Activated CD4-positive, alpha-beta T cell treated with anti-CD3 and anti-CD28 coated beads, Interleukin-10, Interleukin-2, amounts not matched to agents 100 ng/mL and 50 ng/mL, durations not matched to agents 16 hours and 8 hours (primary cell): Measurements from ENCODE around the gene EIF5AL1.
A peak's percentile ranks its signal among the peaks of the same experiment; 100 is the strongest.
"Not testable (repeated sequence)": the region's sequence is repeated elsewhere in the genome, so short reads cannot be mapped to it uniquely, and the experiment has no call there.

Source experiments
- DNase-seq: peaks from one replicate; pipeline ENCODE4 v3.0.0-alpha.2; 2020

The EIF5AL1 gene

DNA sequence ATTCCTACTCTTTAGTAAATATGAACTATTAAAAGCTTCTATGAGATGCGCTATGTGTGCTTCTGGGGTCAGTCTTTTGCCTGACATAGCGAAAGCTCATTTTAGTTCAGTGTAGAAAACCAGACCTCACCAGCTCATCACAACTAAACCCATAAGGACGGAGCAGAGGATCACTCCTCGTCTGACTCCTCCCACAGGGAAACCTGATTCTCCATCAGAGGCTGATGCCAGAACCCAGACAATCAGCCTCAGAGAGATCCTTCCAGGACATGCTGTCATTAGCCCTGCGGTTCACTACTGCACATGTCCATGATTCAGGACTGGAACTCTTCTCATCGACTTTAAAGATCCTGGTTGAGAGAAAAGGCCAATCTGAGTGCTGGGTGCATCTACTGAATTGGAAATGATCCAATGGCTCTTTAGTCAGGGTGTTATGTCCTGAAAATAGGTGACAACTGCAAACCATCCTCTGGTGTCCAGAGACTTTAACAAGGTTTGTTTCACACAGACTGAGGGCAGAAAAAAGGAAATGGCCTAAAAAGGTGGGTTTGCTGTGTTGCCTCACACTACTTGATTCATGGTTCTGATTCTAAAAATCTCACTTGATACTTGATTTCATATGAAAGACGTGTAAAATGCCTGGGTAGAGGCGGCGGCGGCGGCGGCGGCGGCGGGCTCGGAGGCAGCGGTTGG, at the start of gene EIF5AL1:
Gene EIF5AL1 (plus strand): TSS at position 643 of the 693 bp plus-strand sequence. CDS start 117 bp downstream, outside the sequence.
- not testable (repeated sequence) for DNase-seq

- no peak for DNase-seq
Measured at GRCh38 chr10:79463578-79464496, 48.5 kb upstream of the EIF5AL1 start.

GRCh38 chr10:79465341-79465740, 47.0 kb upstream of the EIF5AL1 start:
- DNase-seq: no peak

DNA sequence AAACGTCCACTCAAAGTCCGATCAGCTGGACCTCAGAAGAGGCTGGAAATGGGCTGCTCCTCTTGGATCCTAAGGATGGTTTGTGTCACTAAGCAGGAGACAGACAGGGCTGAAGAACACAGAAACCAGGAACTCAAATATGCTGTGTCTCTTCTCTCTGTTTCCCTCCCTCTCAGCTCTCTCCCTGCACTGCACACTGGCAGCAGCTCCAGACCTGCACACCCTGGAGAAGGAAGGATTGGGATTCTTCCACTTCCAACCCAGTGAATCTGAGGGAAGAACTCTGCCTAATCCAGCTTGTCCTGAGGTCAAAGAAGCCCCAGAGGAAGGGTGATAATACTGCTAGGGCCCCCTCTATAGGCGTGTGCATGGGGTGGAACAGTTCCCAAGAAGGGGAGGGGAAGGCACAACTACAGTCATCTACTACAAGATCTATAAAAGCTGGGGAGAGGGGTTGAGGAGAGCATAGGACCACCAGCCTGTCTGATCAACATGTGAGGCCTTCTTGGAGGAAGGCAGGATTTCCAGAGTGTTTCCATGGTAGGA, 44.2 kb upstream of the EIF5AL1 start:
- no peak for DNase-seq

DNA sequence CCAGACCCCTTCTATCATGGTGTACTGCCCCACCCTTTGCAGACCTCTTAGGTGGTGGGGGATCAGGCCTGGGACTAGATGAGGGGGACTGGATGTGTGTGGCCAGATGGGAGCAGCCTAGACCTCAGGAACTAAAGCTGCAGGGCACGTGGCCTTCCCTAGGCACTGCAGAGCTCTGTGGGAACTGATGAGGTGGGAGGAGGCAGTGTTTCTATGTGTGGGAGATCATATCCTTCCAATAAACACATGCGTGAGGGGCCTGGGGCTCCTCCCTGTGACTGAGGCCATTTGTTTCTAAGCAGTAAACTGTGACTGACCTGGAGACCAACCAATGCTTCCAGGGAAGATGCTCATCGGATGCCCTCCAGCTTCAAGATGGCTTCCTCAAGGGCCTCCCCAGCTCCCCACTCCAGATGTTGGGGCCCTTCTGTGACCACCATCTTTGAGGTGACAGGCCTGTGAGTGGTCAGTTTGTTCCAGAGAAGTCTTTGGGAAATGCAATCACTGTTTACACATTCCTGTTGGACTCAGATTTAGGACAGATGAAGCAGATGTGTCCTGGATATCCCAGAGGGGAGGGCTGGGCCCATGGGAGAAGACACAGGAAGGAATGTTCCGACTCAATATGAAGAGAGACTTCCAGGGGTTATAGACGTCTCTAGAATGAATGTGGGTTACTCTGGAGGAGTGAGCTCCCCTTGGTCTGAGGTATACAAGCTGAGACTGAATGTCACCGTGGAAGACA, 43.3 kb upstream of the EIF5AL1 start:
- no peak for DNase-seq

GRCh38 chr10:79470096-79470495, 42.2 kb upstream of the EIF5AL1 start:
- no peak for DNase-seq

DNA sequence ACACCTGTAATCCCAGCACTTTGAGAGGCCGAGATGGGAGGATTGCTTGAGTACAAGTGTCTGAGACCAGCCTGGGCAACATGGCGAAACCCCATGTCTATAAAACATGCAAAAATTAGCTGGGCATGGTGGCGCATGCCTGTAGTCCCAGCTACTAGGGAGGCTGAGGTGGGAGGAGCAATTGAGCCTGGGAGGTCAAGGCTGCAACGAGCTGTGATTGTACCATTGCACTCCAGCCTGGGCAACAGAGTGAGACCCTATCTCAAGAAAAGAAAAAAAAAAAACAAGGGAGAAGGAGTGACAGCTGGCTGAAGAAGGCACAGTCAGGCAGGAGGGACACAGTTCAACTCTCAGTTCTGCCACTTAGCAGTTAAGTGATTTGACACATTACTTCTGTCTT, 40.6 kb upstream of the EIF5AL1 start:
- no peak for DNase-seq

DNA sequence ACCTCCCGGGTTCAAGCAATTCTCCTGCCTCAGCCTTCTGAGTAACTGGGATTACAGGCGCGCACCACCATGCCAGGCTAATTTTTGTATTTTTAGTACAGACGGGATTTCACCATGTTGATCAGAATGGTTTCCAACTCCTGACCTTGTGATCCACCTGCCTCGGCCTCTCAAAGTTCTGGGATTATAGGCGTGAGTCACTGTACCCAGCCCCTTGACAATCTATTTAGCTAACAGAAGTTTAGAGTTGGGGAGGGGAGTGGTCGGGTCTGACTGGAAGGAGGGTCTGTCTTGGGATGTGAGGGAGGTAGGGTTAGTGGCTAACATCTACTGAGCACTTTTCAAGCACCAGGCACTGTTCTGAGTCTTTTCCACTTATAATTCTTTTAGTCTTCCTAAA, 39.9 kb upstream of the EIF5AL1 start:
- DNase-seq: no peak

GRCh38 chr10:79472951-79473350, 39.4 kb upstream of the EIF5AL1 start:
- no peak for DNase-seq

DNA sequence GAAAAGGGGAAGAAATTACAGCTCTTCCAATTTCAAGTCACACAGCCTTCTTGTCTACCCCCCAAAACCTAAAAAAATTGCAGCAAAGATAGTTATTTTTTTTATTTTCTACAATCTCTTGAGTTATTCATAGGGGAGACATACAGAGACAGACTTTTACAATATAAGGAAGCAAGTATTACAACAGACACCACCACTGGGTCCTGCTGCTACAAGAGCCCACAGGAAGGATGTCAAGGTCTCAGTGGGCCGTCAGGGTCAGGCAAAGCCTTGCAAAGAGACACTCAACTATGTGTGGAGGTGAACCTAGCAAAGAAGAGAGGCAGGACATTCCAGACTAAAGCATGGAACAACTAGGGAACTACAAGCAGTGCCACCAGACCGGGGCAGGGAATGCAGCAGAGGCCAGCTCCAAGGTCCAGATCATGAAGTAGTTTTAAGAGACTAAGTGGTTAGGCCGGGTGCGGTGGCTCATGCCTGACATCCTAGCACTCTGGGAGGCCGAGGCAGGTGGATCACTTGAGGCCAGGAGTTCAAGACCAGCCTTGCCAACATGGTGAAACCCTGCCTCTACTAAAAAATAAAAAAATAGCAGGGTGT, 38.7 kb upstream of the EIF5AL1 start:
- no peak for DNase-seq

DNA sequence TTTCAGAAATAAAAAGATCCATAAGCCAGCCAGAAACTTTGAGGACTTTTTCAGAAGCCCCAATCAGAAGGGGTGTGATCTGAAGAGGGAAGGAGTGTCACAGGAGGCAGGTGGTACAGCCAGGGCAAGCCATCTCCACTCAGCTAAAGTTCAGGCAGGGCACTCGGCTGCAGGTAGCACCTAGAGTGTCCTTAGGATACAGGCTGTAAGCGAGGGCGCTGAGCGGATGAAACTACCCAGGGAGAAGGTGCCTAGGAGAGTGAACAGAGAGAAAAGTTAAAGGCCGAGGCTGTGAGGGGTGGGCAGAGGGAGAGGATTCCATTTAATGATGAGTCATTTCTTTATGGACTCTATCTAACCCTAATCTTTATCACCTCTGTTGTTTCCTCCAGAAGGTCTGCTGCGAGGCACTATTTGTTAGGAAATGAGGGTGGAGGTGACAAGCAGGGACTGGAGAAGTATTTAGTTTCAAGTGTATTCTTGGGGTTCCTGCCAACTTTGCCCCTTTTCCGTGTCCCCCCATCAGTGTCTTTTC, 37.1 kb upstream of the EIF5AL1 start:
- DNase-seq: no peak

GRCh38 chr10:79475877-79476276, 36.5 kb upstream of the EIF5AL1 start:
- DNase-seq: no peak

DNA sequence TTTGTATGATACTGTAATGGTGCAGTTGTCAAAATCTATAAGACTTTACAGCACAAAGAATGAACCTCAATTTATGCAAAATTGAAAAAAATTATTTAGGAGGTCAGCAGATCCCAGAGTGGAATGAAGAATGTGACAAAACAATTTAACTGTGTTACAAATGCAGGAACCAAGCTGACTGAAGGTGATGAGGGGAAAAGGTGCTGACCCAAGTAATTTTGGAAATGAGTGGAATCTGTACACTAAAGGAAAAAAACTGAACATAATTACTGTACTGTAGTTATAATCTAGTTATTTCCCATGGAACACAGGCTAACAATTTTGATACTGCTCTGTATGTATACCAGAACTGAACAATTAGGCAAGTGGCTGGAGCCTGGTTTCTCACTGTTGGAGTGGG, 35.7 kb upstream of the EIF5AL1 start:
- no peak for DNase-seq

DNA sequence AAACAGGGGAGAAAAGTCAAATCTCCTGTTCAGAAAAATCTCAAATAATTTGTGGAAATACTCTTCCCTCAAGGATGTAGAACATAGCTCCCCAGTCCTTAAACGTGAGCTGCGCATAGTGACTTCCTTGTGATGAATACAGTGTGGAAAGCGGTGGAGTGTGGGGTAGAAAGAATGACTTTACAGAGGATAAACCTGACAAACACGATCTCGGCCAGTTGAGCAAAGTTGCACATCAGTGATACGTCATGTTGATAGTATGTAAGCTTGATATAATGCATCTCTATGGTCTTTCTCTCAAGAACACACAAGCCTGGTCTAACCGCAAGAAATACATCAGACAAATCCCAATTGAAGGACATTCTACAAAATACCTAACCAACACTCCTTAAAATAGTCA, 34.9 kb upstream of the EIF5AL1 start:
- DNase-seq: no peak

- no peak for DNase-seq
Measured at GRCh38 chr10:79479283-79479909, 32.9 kb upstream of the EIF5AL1 start.

GRCh38 chr10:79482304-79482703, 30.0 kb upstream of the EIF5AL1 start:
- DNase-seq: no peak

- DNase-seq: no peak
Measured at GRCh38 chr10:79482741-79483140, 29.6 kb upstream of the EIF5AL1 start.

GRCh38 chr10:79483299-79483698, 29.0 kb upstream of the EIF5AL1 start:
- no peak for DNase-seq

DNA sequence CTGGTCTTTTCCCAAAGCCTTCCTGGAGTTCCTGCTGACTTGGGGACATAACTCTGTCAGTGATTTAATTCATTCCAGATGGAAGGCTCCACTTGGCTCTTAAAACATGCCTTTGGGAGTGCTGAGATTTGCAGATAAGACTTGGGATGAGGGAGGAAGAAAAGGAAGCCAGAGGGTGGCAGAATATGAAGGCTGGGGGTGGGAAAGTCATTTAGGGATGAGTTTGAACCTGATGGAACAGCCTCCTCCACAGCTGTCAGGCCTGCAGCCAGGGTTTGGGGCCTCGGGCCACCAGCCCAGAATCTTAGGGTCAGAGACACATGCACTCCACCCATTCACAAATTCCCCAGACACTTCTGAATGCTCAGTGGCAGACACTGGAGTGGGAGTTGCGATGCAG, 28.4 kb upstream of the EIF5AL1 start:
- DNase-seq: no peak

- DNase-seq: no peak
Measured at GRCh38 chr10:79484476-79484875, 27.9 kb upstream of the EIF5AL1 start.

- DNase-seq: peak; percentile 55
Measured at GRCh38 chr10:79487296-79488194, 24.8 kb upstream of the EIF5AL1 start.
